ENCODE data around the gene NQO2. TPM values are rescaled to one million over a fixed set of nuclear protein-coding genes. Genes with fewer than 3 reads are reported as not detected.
A peak's percentile ranks its signal among the peaks of the same experiment; 100 is the strongest.

NQO2 gene
- total and polyA plus RNA-seq, 2 of the 13 experiments (the other 11 are each of a cell fraction or from before 2014, with no cell fraction given): 32.2 to 56.5 TPM

- TF ChIP-seq, protein P1, sequence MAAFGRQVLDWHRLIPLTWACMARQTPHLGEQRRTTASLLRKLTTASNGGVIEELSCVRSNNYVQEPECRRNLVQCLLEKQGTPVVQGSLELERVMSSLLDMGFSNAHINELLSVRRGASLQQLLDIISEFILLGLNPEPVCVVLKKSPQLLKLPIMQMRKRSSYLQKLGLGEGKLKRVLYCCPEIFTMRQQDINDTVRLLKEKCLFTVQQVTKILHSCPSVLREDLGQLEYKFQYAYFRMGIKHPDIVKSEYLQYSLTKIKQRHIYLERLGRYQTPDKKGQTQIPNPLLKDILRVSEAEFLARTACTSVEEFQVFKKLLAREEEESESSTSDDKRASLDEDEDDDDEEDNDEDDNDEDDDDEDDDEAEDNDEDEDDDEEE (CRISPR knock-in tag; IDR thresholded peaks at IDR 0.05): no peak
- TF ChIP-seq ZNF24 (IDR thresholded peaks at IDR 0.05) (no peak), HNF4A (CRISPR knock-in tag; IDR thresholded peaks at IDR 0.05) (peak; percentile 20; the same call in 1 of the 2 replicates), ZNF766 (CRISPR knock-in tag; IDR thresholded peaks at IDR 0.05; ENCODE audit: borderline replicate concordance) (no peak), FOXA3 (CRISPR knock-in tag; IDR thresholded peaks at IDR 0.05) (peak; percentile 85), KAT8 (CRISPR knock-in tag; IDR thresholded peaks at IDR 0.05) (peak; percentile 71), NR1H2 (CRISPR knock-in tag; IDR thresholded peaks at IDR 0.05; ENCODE audit: borderline replicate concordance, low read depth) (no peak), SRSF1 (optimal IDR thresholded peaks at IDR 0.05; ENCODE audit: low read depth, low read length) (no peak), GFI1 (CRISPR knock-in tag; IDR thresholded peaks at IDR 0.05; ENCODE audit: borderline replicate concordance) (no peak), ZFP62 (CRISPR knock-in tag; IDR thresholded peaks at IDR 0.05) (no peak), FLYWCH1 (CRISPR knock-in tag; IDR thresholded peaks at IDR 0.05) (no peak), FOXC1 (CRISPR knock-in tag; IDR thresholded peaks at IDR 0.05; ENCODE audit: borderline replicate concordance) (0 out of 2 replicates have a peak, but pooled peaks have one; percentile 25), TP53 (CRISPR knock-in tag; conservative IDR thresholded peaks at IDR 0.05) (no peak), ATF7-NPFF (CRISPR knock-in tag; IDR thresholded peaks at IDR 0.05; ENCODE audit: low read depth) (no peak), ZNF335 (CRISPR knock-in tag; IDR thresholded peaks at IDR 0.05) (no peak), GABPA (IDR thresholded peaks at IDR 0.05; ENCODE audit: low read depth, low read length) (no peak), GABPA (CRISPR knock-in tag; IDR thresholded peaks at IDR 0.05; ENCODE audit: low read depth) (no peak), ELF1 (CRISPR knock-in tag; IDR thresholded peaks at IDR 0.05) (no peak), HMG20A (CRISPR knock-in tag; IDR thresholded peaks at IDR 0.05; ENCODE audit: borderline replicate concordance) (peak; percentile 51; the same call in 1 of the 2 replicates), ATF2 (CRISPR knock-in tag; IDR thresholded peaks at IDR 0.05) (no peak; the same call in 1 of the 2 replicates), AHDC1 (CRISPR knock-in tag; IDR thresholded peaks at IDR 0.05; ENCODE audit: borderline replicate concordance) (no peak), ZFP82 (CRISPR knock-in tag; IDR thresholded peaks at IDR 0.05; ENCODE audit: borderline replicate concordance) (no peak)
These were observed 2.1 kb downstream of the NQO2 start (continued) for GRCh38 chr6:3001773-3002293.
